ENCODE data around the gene PHF2.
"Not testable (repeated sequence)": the region's sequence is repeated elsewhere in the genome, so short reads cannot be mapped to it uniquely, and the experiment has no call there.

Gene PHF2

DNA sequence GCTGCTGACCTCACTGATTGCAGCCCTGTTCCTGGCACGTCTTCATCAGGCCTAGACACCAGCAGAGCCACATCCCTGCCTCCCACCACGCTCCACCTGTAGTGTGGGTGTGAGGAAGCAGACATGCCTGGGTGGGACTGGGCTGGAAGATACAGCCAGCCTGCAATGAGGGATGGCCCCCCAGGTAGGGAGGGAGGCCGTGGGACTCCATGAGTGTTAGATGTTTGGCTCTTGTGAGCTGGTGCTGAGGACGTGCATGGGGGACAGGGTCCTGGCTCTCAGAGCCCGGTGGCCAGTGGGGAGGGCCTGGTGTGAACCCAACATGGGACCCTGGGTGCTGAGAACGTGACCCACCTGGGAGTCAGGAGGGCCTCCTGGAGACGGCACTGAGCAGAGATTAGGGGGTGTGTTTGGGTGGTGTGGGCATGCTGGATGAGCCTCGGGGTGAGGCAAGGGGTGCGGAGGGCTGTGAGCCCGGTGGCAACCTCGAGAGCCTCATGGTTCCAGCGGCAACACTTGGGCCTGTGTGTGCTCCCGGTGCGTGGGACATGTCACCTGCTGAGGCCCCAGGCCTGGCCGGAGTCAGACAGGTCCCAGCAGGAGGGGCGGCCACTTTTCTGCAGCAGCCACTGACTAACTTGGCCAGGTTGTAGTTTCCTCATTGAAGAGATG is 87.6 kb downstream of the PHF2 start:
- Histone ChIP-seq H3K4me3 (ENCODE audit: low read length) (no peak overlapping the region), H3K9me3 (ENCODE audit: control insufficient read depth, low read length) (no peaks in the 10 kb centered on the region), H3K4me1 (ENCODE audit: control insufficient read depth, insufficient read depth, low read length) (no peaks in the 10 kb centered on the region), H3K27me3 (ENCODE audit: control insufficient read depth, insufficient read depth, low read length) (no peaks in the 10 kb centered on the region), H3K9ac (ENCODE audit: low read length) (no peak overlapping the region), H3K36me3 (ENCODE audit: control insufficient read depth, insufficient read depth, low read length) (peaks cover 9% of the 10 kb centered on the region)

DNA sequence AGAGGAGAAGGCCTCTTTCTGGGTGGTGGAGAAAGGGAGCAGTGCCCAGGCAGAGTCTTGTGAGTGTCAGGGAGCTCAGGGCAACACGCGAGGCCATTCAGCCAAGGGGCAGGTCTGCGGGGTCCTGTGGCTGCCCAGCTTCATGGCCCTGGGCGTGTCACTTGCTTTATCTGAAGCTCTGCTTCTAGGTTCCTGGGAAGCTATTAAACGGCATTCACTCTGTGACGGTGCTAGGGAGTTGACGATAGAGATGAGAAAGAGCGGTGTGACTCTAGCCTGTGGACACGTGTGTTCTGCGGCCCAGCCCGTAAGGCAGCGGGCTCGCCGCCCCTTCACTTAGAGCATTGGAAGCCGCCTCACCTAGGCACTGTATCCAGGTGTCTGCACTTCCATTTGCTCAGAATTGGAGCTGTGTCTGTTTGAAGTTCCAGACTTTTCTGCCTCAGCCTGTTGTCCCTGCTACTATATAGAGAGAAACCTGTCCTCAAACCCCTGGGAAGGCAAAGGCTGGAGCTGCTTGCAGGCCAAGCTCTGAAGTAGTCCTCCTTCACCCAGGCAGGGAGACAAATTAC is 88.3 kb downstream of the PHF2 start:
- no peaks in the 10 kb centered on the region for H3K9me3 ChIP-seq (ENCODE audit: control insufficient read depth, low read length)
- no peaks in the 10 kb centered on the region for H3K27me3 ChIP-seq (ENCODE audit: control insufficient read depth, insufficient read depth, low read length)
- peaks cover 6% of the 10 kb centered on the region for H3K36me3 ChIP-seq (ENCODE audit: control insufficient read depth, insufficient read depth, low read length)
- no peak overlapping the region for H3K9ac ChIP-seq (ENCODE audit: low read length)
- no peaks in the 10 kb centered on the region for H3K4me1 ChIP-seq (ENCODE audit: control insufficient read depth, insufficient read depth, low read length)
- H3K4me3 ChIP-seq (ENCODE audit: low read length): no peak overlapping the region

DNA sequence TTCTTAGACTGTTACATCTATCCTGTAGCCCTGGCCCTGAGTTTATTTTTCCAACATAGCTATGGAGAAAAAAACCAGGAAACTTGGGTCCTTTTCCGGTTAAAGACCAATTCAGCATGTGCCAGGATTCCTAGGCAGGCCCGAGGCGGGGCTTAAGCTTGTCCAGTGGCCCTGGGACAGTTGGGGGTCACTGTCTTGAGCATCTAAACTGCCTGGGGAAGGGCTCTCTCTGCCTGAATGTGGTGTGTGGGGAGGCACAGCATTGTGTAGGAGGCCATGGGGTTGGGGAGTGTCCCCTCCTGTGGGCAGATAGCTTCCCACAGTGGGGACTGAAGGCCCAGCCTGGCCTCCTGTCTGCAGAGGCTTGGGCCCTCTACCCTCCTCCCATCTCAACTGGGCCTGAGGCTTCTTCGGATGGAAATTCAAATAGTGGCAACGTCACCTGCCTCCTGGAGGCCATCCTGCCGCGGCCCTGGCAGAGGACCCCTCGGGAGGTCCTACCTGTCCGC is 88.8 kb downstream of the PHF2 start:
- peaks cover 6% of the 10 kb centered on the region for H3K36me3 ChIP-seq (ENCODE audit: control insufficient read depth, insufficient read depth, low read length)
- no peak overlapping the region for H3K4me3 ChIP-seq (ENCODE audit: low read length)
- no peak overlapping the region for H3K9ac ChIP-seq (ENCODE audit: low read length)
- no peaks in the 10 kb centered on the region for H3K9me3 ChIP-seq (ENCODE audit: control insufficient read depth, low read length)
- H3K4me1 ChIP-seq (ENCODE audit: control insufficient read depth, insufficient read depth, low read length): no peaks in the 10 kb centered on the region
- H3K27me3 ChIP-seq (ENCODE audit: control insufficient read depth, insufficient read depth, low read length): no peaks in the 10 kb centered on the region

DNA sequence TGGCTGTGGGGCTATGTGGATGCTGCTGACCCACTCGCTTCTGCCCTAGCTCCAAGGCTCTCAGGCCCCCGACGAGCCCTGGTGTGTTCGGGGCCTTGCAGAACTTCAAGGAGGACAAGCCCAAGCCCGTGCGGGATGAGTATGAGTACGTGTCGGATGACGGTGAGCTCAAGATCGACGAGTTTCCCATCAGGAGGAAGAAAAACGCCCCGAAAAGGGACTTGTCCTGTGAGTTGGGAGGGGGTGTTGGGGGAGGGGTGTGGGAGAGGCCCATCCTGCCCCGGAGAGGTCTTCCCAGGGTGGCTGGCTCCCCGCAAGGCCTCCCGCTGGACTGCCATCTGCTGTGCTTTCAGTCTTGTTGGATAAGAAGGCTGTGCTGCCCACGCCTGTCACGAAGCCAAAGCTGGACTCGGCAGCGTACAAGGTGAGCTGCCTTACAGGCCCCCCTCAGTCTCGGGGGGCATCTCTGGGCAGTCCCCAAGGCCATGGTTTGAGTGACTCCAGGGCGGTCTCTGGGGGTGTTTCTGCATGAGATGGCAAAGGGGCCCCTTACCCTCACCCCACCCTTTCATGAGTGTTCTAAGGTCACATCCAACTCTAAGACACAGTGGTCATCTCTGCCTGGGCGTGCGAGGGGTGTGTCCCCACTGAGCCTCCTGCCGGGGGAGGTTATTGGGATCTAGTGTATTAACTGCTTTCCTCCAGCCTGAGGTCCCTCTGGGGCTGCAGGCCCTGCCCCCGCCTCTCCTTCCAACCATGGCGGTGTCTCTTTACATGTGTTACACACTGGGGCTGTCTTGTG is 89.5 kb downstream of the PHF2 start:
- Histone ChIP-seq H3K4me3 (ENCODE audit: low read length) (no peak overlapping the region), H3K4me1 (ENCODE audit: control insufficient read depth, insufficient read depth, low read length) (no peaks in the 10 kb centered on the region), H3K9me3 (ENCODE audit: control insufficient read depth, low read length) (no peaks in the 10 kb centered on the region), H3K9ac (ENCODE audit: low read length) (no peak overlapping the region), H3K36me3 (ENCODE audit: control insufficient read depth, insufficient read depth, low read length) (peaks cover 2% of the 10 kb centered on the region), H3K27me3 (ENCODE audit: control insufficient read depth, insufficient read depth, low read length) (no peaks in the 10 kb centered on the region)

DNA sequence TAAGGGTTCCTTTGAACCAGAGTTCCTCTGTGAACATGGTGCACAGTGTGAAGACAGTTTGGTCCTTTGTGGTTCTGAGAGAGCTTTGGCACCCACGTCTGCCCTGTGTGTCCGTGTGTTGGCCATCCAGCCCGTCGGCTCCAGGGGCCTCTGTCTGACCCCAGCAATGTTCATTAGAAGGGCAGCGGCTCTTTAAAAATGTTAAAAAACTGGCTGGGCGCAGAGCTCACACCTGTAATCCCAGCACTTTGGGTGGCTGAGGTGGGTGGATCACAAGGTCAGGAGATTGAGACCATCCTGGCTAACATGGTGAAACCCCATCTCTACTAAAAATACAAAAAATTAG is 90.0 kb downstream of the PHF2 start:
- H3K9me3 ChIP-seq (ENCODE audit: control insufficient read depth, low read length); H3K9ac ChIP-seq (ENCODE audit: low read length); H3K27me3 ChIP-seq (ENCODE audit: control insufficient read depth, insufficient read depth, low read length); H3K4me3 ChIP-seq (ENCODE audit: low read length); H3K4me1 ChIP-seq (ENCODE audit: control insufficient read depth, insufficient read depth, low read length); H3K36me3 ChIP-seq (ENCODE audit: control insufficient read depth, insufficient read depth, low read length): not testable (repeated sequence)

DNA sequence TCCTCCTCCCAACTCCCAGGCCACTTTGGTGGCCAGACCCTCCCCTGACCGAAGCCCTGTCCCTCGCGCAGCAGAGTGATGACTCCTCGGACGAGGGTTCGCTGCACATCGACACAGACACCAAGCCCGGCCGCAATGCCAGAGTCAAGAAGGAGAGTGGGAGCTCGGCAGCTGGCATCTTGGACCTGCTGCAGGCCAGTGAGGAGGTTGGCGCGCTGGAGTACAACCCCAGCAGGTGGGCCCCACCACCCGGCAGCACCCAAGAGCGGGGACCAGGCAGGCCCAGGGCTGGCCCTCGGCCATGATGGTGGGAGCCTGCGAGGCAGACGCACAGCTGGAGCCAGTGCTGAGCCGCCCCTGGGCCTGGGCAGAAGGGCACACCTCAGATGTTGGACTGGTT is 90.6 kb downstream of the PHF2 start:
- Histone ChIP-seq H3K9ac (ENCODE audit: low read length) (no peak overlapping the region), H3K9me3 (ENCODE audit: control insufficient read depth, low read length) (no peaks in the 10 kb centered on the region), H3K4me3 (ENCODE audit: low read length) (no peak overlapping the region), H3K4me1 (ENCODE audit: control insufficient read depth, insufficient read depth, low read length) (no peaks in the 10 kb centered on the region), H3K27me3 (ENCODE audit: control insufficient read depth, insufficient read depth, low read length) (no peaks in the 10 kb centered on the region), H3K36me3 (ENCODE audit: control insufficient read depth, insufficient read depth, low read length) (no peaks in the 10 kb centered on the region)

DNA sequence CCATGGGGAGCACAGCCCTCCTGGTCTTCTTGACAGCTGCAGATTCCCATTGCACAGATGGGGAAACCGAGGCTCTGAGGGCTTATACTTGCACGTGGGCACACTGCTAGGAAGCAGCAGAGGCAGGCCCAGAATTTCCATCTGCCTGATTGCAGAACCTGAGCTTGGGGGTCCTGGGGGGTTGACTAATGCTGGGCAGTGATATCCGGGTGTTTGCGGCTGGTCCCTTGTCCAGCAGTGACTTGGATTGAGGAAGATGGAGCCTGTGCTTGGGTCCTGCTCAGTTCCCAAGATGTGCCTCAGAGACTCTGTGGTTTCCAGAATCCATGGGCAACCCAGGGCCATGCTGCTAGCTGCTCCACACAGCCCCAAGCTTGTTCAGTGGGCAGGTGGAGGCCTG is 91.2 kb downstream of the PHF2 start:
- Histone ChIP-seq H3K36me3 (ENCODE audit: control insufficient read depth, insufficient read depth, low read length) (no peaks in the 10 kb centered on the region), H3K4me1 (ENCODE audit: control insufficient read depth, insufficient read depth, low read length) (no peaks in the 10 kb centered on the region), H3K4me3 (ENCODE audit: low read length) (no peak overlapping the region), H3K27me3 (ENCODE audit: control insufficient read depth, insufficient read depth, low read length) (no peaks in the 10 kb centered on the region), H3K9me3 (ENCODE audit: control insufficient read depth, low read length) (no peaks in the 10 kb centered on the region), H3K9ac (ENCODE audit: low read length) (no peak overlapping the region)

DNA sequence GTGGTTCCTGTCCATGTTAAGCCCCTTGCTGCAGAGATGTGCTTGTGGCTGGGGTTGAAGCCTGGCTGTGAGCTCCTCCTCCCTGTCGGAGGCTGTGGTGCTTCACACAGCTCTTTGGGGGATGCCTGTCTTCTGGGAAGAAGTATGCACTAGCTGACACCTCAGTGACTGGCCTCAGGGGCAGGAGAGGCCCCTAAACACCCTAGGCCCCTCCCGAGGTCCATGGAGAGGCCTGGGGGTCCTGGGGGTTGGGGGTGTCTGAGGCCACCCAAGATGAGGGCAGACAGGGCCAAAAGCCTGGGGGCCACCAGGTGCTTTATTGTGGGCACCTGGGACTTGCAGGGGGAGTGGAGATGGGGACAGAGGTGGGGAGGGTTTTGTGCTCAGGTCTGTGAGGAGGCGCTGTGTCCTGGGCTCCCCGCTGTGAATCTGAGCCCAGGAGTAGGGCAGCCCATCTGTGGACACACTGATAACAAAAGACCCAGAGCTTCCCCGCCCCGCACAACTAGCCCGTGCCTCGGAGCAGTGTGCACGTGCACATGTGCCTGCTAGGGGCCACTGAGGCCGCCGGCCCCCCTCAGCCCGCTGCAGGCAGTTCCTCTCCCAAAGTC is 92.0 kb downstream of the PHF2 start:
- H3K9me3 ChIP-seq (ENCODE audit: control insufficient read depth, low read length): no peaks in the 10 kb centered on the region
- H3K9ac ChIP-seq (ENCODE audit: low read length): no peak overlapping the region
- no peaks in the 10 kb centered on the region for H3K4me1 ChIP-seq (ENCODE audit: control insufficient read depth, insufficient read depth, low read length)
- H3K4me3 ChIP-seq (ENCODE audit: low read length): no peak overlapping the region
- H3K27me3 ChIP-seq (ENCODE audit: control insufficient read depth, insufficient read depth, low read length): no peaks in the 10 kb centered on the region
- no peaks in the 10 kb centered on the region for H3K36me3 ChIP-seq (ENCODE audit: control insufficient read depth, insufficient read depth, low read length)

DNA sequence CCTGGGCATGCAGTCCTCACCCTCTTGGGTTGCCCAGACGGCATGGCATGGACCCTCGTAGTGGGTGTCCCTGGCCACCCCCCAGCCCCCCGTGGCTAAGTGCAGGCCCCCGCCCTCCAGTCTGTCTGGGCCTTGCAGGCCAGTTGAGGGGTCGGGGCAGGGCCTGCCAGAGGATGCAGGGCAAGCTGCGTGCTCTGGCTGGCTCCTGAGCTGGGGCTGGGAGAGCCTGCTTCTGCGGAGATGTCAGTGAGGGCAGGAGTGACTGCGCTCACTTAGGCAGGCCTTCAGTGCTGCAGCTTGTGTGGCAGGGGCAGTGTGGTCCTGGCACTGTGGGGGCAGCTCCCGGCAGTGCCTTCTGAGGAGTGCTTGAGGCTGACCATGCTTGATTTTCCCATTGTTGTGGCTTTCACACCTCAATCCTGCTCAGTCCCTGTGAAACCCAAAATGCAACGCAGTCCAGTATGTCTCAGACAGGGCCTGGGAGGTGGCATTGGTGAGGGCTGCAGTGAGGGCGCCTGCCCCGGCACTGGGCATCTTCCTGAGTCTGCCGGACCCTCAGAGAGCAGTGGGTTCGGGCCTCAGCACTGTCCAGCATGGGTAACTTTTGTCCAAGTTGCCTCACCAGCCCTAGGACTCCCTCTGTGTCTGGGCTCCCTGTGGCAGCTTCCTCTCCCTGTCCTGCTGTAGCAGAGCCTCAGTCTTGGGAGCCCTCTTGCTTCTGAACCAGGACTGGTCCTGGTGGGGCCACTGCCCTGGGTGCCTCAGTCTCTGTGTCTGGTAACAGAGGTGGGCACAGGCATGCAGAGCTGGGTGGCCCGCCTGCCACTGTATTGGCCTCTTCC is 93.0 kb downstream of the PHF2 start:
- Histone ChIP-seq H3K27me3 (ENCODE audit: control insufficient read depth, insufficient read depth, low read length) (no peaks in the 10 kb centered on the region), H3K9ac (ENCODE audit: low read length) (no peak overlapping the region), H3K4me1 (ENCODE audit: control insufficient read depth, insufficient read depth, low read length) (no peaks in the 10 kb centered on the region), H3K9me3 (ENCODE audit: control insufficient read depth, low read length) (no peaks in the 10 kb centered on the region), H3K4me3 (ENCODE audit: low read length) (no peak overlapping the region), H3K36me3 (ENCODE audit: control insufficient read depth, insufficient read depth, low read length) (no peaks in the 10 kb centered on the region)

DNA sequence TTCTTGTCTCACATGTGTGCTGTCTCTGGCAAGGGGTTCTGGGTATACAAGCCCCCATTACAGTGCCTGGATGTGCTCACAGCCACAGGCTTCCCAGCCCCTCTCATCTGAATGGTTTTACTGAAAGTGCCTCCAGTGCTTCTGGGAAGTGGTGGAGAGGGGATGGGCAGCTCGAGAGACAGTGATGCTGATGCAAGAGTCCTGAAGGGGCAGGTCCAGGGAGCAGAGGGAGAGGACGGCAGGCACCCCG is 93.5 kb downstream of the PHF2 start:
- H3K4me3 ChIP-seq (ENCODE audit: low read length): no peak overlapping the region
- no peaks in the 10 kb centered on the region for H3K9me3 ChIP-seq (ENCODE audit: control insufficient read depth, low read length)
- H3K9ac ChIP-seq (ENCODE audit: low read length): no peak overlapping the region
- H3K4me1 ChIP-seq (ENCODE audit: control insufficient read depth, insufficient read depth, low read length): no peaks in the 10 kb centered on the region
- H3K36me3 ChIP-seq (ENCODE audit: control insufficient read depth, insufficient read depth, low read length): no peaks in the 10 kb centered on the region
- no peaks in the 10 kb centered on the region for H3K27me3 ChIP-seq (ENCODE audit: control insufficient read depth, insufficient read depth, low read length)

DNA sequence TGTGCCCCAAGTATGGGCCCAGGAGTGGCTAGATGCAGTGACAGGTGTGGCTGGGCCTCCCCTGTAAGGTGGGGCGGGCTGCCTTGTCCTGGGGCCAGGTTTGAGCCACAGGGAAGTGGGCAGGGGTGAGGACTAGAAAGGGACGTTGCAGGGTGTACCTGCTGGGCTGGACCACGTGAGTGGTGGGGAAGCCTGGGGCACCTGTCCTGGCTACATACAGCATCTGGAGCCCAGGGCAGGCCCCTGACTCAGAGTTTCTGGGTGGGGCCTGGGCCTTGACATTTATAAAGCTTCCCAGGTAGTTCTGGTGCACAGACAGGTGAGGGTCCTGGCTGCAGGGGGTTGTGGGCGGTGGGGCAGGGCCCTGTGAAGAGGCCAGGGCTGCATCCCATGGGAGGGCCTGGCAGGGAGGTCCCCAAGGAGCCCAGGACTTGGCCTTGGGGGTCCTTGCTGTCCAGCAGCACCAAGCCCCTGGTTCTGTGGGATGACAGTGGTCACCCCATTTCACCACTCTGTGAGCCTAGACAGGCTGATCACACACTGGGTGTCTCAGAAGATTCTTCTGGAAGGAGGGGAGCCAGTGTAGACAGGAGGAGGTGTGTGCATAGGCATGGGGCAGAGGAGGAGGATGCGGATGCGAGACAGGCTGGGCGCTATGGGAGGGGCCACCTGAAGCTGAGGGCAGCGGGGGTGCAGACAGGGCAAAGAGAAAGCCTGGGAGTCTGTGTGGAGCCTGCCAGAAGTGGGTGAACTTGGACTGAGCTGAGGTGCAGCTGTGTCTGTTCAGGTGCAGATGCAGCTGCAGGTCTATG is 94.0 kb downstream of the PHF2 start:
- Histone ChIP-seq H3K4me1 (ENCODE audit: control insufficient read depth, insufficient read depth, low read length) (no peaks in the 10 kb centered on the region), H3K4me3 (ENCODE audit: low read length) (no peak overlapping the region), H3K27me3 (ENCODE audit: control insufficient read depth, insufficient read depth, low read length) (no peaks in the 10 kb centered on the region), H3K36me3 (ENCODE audit: control insufficient read depth, insufficient read depth, low read length) (peaks cover under 1% of the 10 kb centered on the region), H3K9ac (ENCODE audit: low read length) (no peak overlapping the region), H3K9me3 (ENCODE audit: control insufficient read depth, low read length) (no peaks in the 10 kb centered on the region)
